Liver (tissue), 9 donors: ENCODE data around the gene TAF1B. TPM values are rescaled to one million over a fixed set of nuclear protein-coding genes. Genes with fewer than 3 reads are reported as not detected.

Experiments used
- DNase-seq: peaks from one replicate; pipeline ENCODE4 v3.0.0-alpha.2; 2017; ENCODE audit warnings: low spot score
- H3K27ac ChIP-seq, 2 donors: one replicate each; pipeline ENCODE4 v1.7.0; 2013; ENCODE audit warnings: inconsistent platforms in 2 of 2, low read length in 2 of 2, control low read depth in 1 of 2, low read depth in 1 of 2, mild to moderate bottlenecking in 1 of 2
- H3K27me3 ChIP-seq, 4 donors: one replicate each; pipeline versions ENCODE4 v1.6.1 to v1.7.0; 2013; ENCODE audit warnings: low read length in 3 of 4, inconsistent platforms in 1 of 4, mild to moderate bottlenecking in 1 of 4, moderate library complexity in 1 of 4; ENCODE audit not compliant: control insufficient read depth in 4 of 4, insufficient read depth in 4 of 4
- H3K36me3 ChIP-seq, 4 donors: one replicate each; pipeline versions ENCODE4 v1.6.1 to v1.7.0; 2013; ENCODE audit warnings: low read length in 3 of 4, mild to moderate bottlenecking in 3 of 4, low read depth in 1 of 4, moderate library complexity in 1 of 4; ENCODE audit not compliant: control insufficient read depth in 4 of 4, insufficient read depth in 3 of 4
- H3K4me1 ChIP-seq, 4 donors: one replicate each; pipeline versions ENCODE4 v1.6.1 to v1.7.0; 2013; ENCODE audit warnings: low read length in 3 of 4, mild to moderate bottlenecking in 3 of 4, moderate library complexity in 1 of 4; ENCODE audit not compliant: control insufficient read depth in 4 of 4, insufficient read depth in 4 of 4
- H3K4me3 ChIP-seq, 3 donors: one replicate each; pipeline versions ENCODE4 v1.6.1 to v1.7.0; 2013; ENCODE audit warnings: low read length in 3 of 3, control low read depth in 1 of 3, low read depth in 1 of 3, mild to moderate bottlenecking in 1 of 3
- H3K9ac ChIP-seq, 2 donors: one replicate each; pipeline ENCODE4 v1.7.0; 2013; ENCODE audit warnings: low read length in 2 of 2, mild to moderate bottlenecking in 2 of 2, moderate library complexity in 2 of 2, control low read depth in 1 of 2, low read depth in 1 of 2
- H3K9me3 ChIP-seq, 4 donors: one replicate each; pipeline versions ENCODE4 v1.6.1 to v1.7.0; 2013; ENCODE audit warnings: low read length in 3 of 4; ENCODE audit not compliant: control insufficient read depth in 4 of 4
- ATF3 ChIP-seq: IDR thresholded peaks from 2 replicates; pipeline ENCODE4 v1.6.1; 2016; ENCODE audit warnings: antibody characterized with exemption
- FOXA1 ChIP-seq: IDR thresholded peaks from 2 replicates; pipeline ENCODE4 v1.6.1; 2016; ENCODE audit warnings: antibody characterized with exemption
- FOXA2 ChIP-seq: IDR thresholded peaks from 2 replicates; pipeline ENCODE4 v1.6.1; 2016; ENCODE audit warnings: antibody characterized with exemption
- HNF4A ChIP-seq, 2 donors: conservative IDR thresholded peaks; 2 replicates each; pipeline ENCODE4 v1.6.1; 2016; ENCODE audit warnings: antibody characterized with exemption in 2 of 2, mild to moderate bottlenecking in 2 of 2
- HNF4G ChIP-seq: IDR thresholded peaks from 2 replicates; pipeline ENCODE4 v1.6.1; 2016; ENCODE audit warnings: antibody characterized with exemption
- JUND ChIP-seq, 2 donors: IDR thresholded peaks; 2 replicates each; pipeline ENCODE4 v1.6.1; 2016; ENCODE audit warnings: antibody characterized with exemption in 2 of 2
- NR2F2 ChIP-seq: IDR thresholded peaks from 2 replicates; pipeline ENCODE4 v1.6.1; 2016; ENCODE audit warnings: antibody characterized with exemption
- RAD21 ChIP-seq, 2 donors: IDR thresholded peaks; 2 replicates each; pipeline ENCODE4 v1.6.1; 2016; ENCODE audit warnings: antibody characterized with exemption in 2 of 2, mild to moderate bottlenecking in 2 of 2
- RXRA ChIP-seq, 2 donors: IDR thresholded peaks; 2 replicates each; pipeline ENCODE4 v1.6.1; 2017 to 2018; ENCODE audit warnings: antibody characterized with exemption in 2 of 2, mild to moderate bottlenecking in 1 of 2
- SP1 ChIP-seq: IDR thresholded peaks from 2 replicates; pipeline ENCODE4 v1.6.1; 2018; ENCODE audit warnings: antibody characterized with exemption, mild to moderate bottlenecking
- TAF1 ChIP-seq: conservative IDR thresholded peaks from 2 replicates; pipeline ENCODE4 v1.6.1; 2016; ENCODE audit warnings: antibody characterized with exemption, mild to moderate bottlenecking
- YY1 ChIP-seq: IDR thresholded peaks from 2 replicates; pipeline ENCODE4 v1.6.1; 2016; ENCODE audit warnings: antibody characterized with exemption, mild to moderate bottlenecking
- WGBS: extraction: QIAGEN DNeasy Blood & Tissue Kit; methylation state at CpG from one replicate; pipeline ENCODE4 v1.1.7; 2013; 5-methylcytosine and 5-hydroxymethylcytosine counted together
- polyA plus RNA-seq, 2 donors: library from polyadenylated mRNA; stranded (reverse) in 1 of 2; unstranded in 1 of 2; fragments of 200-250 nt in 1 of 2; fragments of >200 nt in 1 of 2; fragmentation: Nextera tagmentation in 1 of 2; extraction: Ambion mirVana in 1 of 2; gene quantifications; one replicate each; pipeline versions ENCODE4 v1.2.1 to v1.2.3, GENCODE V29; 2013 to 2015
- total RNA-seq, 2 donors: library from RNA; depleted of rRNA; stranded (reverse); fragments of >200 nt; gene quantifications; one replicate each; pipeline ENCODE4 v1.2.3, GENCODE V29; 2014
- TF ChIP-seq, protein P1 (sequence below): IDR thresholded peaks from 2 replicates; pipeline ENCODE4 v1.6.1; 2016; ENCODE audit warnings: antibody characterized with exemption
- TF ChIP-seq, protein P2 (sequence below): IDR thresholded peaks from 2 replicates; pipeline ENCODE4 v1.6.1; 2016; ENCODE audit warnings: antibody characterized with exemption
- TF ChIP-seq, protein P3 (sequence below): fragments of 150-350 bp; IDR thresholded peaks from 2 replicates; pipeline ENCODE4 v1.5.1; 2017; ENCODE audit warnings: improper control_type of control experiment, low read depth, low read length; ENCODE audit not compliant: missing input control
- donor health status: healthy.
- donor health status: healthy.
- donor health status: healthy.
- donor health status: healthy.
- donor health status: healthy.

The TAF1B gene
- total and polyA plus RNA-seq, 4 donors, result 3.1 to 17.2 (median 5.6) TPM

- peaks cover 0 to 10% (median 2%) of the 10 kb centered on the region in 4 donors for H3K36me3 ChIP-seq
- no peaks in the 10 kb centered on the region for H3K4me1 ChIP-seq
- no peak for TF ChIP-seq JUND (IDR thresholded peaks at IDR 0.05)
- TF ChIP-seq, protein P1, sequence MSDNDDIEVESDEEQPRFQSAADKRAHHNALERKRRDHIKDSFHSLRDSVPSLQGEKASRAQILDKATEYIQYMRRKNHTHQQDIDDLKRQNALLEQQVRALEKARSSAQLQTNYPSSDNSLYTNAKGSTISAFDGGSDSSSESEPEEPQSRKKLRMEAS, result no peak
- no peak for TF ChIP-seq FOXA2
- TF ChIP-seq HNF4G, result no peak
- TF ChIP-seq ATF3, result no peak
- TF ChIP-seq, protein P2, sequence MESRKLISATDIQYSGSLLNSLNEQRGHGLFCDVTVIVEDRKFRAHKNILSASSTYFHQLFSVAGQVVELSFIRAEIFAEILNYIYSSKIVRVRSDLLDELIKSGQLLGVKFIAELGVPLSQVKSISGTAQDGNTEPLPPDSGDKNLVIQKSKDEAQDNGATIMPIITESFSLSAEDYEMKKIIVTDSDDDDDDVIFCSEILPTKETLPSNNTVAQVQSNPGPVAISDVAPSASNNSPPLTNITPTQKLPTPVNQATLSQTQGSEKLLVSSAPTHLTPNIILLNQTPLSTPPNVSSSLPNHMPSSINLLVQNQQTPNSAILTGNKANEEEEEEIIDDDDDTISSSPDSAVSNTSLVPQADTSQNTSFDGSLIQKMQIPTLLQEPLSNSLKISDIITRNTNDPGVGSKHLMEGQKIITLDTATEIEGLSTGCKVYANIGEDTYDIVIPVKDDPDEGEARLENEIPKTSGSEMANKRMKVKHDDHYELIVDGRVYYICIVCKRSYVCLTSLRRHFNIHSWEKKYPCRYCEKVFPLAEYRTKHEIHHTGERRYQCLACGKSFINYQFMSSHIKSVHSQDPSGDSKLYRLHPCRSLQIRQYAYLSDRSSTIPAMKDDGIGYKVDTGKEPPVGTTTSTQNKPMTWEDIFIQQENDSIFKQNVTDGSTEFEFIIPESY, result no peak
- TF ChIP-seq, protein P3, sequence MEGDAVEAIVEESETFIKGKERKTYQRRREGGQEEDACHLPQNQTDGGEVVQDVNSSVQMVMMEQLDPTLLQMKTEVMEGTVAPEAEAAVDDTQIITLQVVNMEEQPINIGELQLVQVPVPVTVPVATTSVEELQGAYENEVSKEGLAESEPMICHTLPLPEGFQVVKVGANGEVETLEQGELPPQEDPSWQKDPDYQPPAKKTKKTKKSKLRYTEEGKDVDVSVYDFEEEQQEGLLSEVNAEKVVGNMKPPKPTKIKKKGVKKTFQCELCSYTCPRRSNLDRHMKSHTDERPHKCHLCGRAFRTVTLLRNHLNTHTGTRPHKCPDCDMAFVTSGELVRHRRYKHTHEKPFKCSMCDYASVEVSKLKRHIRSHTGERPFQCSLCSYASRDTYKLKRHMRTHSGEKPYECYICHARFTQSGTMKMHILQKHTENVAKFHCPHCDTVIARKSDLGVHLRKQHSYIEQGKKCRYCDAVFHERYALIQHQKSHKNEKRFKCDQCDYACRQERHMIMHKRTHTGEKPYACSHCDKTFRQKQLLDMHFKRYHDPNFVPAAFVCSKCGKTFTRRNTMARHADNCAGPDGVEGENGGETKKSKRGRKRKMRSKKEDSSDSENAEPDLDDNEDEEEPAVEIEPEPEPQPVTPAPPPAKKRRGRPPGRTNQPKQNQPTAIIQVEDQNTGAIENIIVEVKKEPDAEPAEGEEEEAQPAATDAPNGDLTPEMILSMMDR, result no peak
- no peak for TF ChIP-seq NR2F2
- TF ChIP-seq FOXA1, result no peak
- no peak for TF ChIP-seq RAD21 (IDR thresholded peaks at IDR 0.05)
- H3K4me3 ChIP-seq, result no peak overlapping the region
- no peak overlapping the region for H3K9ac ChIP-seq
- 93% methylated on average over 7 of the region's 7 CpGs for WGBS
- no peak overlapping the region for H3K27ac ChIP-seq
- no peak for DNase-seq
- H3K9me3 ChIP-seq, result no peaks in the 10 kb centered on the region
- H3K27me3 ChIP-seq, result no peaks in the 10 kb centered on the region
Observed at GRCh38 chr2:9879455-9880194, 36.4 kb downstream of the TAF1B start.

DNA sequence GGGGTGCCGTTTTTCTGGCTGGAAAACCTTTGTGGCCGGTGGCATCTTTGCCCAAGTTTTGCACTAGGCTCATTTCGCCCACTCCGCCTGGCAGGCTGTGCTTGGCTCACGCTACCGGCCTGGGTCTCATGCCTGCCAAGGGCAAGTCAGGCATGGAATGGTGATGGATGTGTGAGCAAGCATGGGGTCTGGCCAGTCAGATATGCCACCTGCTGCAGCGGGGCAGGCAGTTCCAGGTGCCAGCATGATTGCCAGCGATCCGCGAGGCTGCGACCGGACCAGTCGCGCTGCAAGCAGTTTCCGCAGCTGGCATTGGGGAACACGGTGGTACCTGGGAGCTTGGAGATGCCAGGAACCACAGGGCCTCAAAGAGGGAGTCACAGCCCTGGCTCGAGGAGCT is 40.6 kb downstream of the TAF1B start:
- DNase-seq, result no peak
- Histone ChIP-seq H3K36me3 (peaks cover 0 to 7% (median under 1%) of the 10 kb centered on the region in 4 donors), H3K27ac (no peak overlapping the region), H3K9me3 (no peaks in the 10 kb centered on the region), H3K9ac (no peak overlapping the region), H3K4me3 (no peak overlapping the region), H3K4me1 (no peaks in the 10 kb centered on the region), H3K27me3 (no peaks in the 10 kb centered on the region)
- no peak for TF ChIP-seq JUND (IDR thresholded peaks at IDR 0.05)
- TF ChIP-seq YY1, result no peak
- TF ChIP-seq SP1, result no peak
- no peak for TF ChIP-seq HNF4A (conservative IDR thresholded peaks at IDR 0.05)
- TF ChIP-seq, protein P1, result no peak
- no peak for TF ChIP-seq RXRA (IDR thresholded peaks at IDR 0.05)
- TF ChIP-seq TAF1, result no peak
- 97% methylated on average over 17 of the region's 17 CpGs for WGBS
